HG03139 (cell line): ENCODE measurements around the gene TSEN15.

Experiments used
- ATAC-seq: cut with Tn5 transposase; IDR thresholded peaks from one replicate; pipeline ENCODE4 v1.9.1; 2021; ENCODE audit not compliant: unreplicated experiment

Gene TSEN15

GRCh38 chr1:184051485-184052193 lies at the start of gene TSEN15:
Gene TSEN15, plus strand, starts transcription at chr1:184051730. Its CDS starts 26 bp downstream, at chr1:184051756.
- ATAC-seq, result peak; percentile 98

DNA sequence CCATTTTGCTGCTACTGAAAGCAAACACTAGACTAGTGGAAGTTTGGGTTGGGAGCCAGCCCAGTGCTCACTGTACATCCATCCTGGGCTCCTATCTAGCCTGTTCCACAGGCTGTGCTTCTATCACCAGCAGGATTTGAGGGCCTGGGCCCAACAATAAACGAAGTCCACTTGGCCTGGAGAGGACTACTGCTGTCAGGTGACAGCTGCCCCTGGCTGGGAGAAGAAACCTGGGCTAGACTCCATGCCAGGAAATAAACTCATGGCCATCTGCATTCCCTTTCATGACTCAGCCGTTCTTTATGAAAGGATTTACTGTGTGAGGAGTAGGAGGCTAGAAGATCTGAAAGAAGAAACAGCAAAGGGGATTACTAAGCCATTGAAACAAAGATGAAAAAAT lies 49.5 kb upstream of the TSEN15 start:
- no peak for ATAC-seq

GRCh38 chr1:184004935-184005334 lies 46.6 kb upstream of the TSEN15 start:
- no peak for ATAC-seq

- no peak for ATAC-seq
These were observed 46.0 kb upstream of the TSEN15 start for GRCh38 chr1:184005506-184005905.

DNA sequence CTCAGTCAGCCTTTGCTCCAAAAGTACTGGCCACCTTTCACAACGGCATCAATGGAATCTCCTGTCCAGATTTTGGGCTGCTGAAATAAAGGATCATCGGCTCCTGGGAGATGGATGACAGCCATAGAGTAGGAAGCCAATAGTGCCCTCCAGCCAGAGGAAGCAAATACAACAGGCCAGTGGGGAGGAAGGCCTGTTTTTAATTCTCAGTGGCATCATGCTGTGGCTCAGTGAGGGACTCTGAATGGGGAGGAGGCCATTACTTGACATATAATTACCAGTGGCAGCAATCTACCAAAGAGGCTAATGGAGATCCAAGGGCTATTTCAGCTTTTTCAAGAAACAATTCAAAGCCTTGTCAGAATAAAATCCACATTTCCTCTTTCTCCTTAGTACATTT lies 40.7 kb upstream of the TSEN15 start:
- no peak for ATAC-seq

DNA sequence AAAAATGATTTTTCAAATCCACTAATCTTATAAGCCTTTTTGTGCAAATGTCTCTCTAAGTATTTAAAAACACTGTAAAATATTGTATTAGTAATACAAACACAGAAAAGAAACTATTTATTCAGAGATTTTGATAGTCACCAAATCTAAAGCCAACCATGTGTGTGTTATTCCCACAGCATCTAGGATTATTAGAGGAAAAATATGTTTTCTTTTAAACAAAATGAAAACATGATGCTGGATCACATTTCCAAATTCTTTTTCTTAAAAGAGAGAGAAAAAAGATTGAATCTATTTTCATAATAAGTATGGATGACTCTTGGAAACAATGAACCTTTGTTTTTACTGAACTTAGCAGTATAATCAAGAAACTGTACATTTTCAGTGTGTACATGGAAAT lies 39.3 kb upstream of the TSEN15 start:
- no peak for ATAC-seq

GRCh38 chr1:184014271-184014670 lies 37.3 kb upstream of the TSEN15 start:
- ATAC-seq, result no peak

GRCh38 chr1:184016169-184016568 lies 35.4 kb upstream of the TSEN15 start:
- no peak for ATAC-seq

DNA sequence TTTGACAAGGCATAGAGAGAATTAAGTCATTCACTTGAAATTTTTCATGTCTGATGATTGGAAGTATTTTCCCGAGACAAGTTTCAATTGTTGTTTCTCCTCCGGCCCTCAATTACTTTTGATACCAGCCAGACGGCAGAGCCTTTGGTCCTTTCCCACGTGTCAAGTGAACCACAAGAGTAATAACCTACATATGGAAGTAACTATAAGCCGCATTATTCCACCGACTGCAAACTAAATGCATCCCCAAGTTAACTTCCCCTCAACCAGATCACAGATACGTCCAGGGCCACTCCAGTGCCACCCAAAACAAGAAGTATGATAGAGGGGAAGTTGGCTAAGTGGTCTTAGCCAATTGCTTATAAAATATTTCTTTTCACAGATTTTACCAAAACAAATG lies 34.2 kb upstream of the TSEN15 start:
- ATAC-seq, result no peak

DNA sequence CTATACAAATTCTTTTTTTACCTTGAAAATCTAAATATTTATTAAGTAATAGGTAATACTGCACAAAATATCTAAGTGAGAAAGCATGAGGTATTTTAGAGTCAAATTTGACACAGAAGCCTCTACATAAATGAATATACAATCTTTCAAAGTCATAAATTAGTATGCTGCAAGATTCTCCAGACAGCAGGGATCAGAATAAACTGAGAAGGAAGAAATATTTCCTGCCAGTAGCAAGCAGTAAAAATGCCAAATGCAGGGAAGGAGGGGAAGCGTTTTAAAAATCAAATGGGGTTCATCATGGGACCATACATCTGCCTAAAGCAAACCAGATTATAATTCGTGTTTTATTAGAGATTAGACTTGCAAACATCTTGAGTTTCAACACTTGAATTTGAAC lies 32.9 kb upstream of the TSEN15 start:
- no peak for ATAC-seq

GRCh38 chr1:184019069-184019468 lies 32.5 kb upstream of the TSEN15 start:
- no peak for ATAC-seq

GRCh38 chr1:184019506-184019905 lies 32.0 kb upstream of the TSEN15 start:
- ATAC-seq, result no peak

GRCh38 chr1:184020328-184020727 lies 31.2 kb upstream of the TSEN15 start:
- no peak for ATAC-seq

- ATAC-seq, result no peak
These were observed 30.7 kb upstream of the TSEN15 start for GRCh38 chr1:184020855-184021254.

DNA sequence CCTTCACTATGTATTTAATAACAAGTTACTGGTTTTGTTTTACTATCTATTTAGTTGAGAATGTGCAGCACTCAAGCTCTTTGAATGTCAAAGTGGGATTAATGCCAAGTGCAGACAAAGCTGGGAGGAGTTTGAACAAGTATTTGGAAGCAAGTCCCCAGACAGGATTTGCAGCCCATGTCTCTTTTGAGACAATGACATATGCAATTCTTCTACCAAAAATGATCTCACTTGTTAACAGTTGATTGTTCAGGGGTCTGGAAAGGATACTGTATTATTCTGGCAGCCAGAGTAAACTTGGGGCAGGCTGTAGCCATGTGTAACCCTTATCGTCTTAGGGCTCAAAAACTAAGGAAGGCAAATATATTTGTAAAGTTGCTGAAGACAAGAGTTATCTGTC lies 29.8 kb upstream of the TSEN15 start:
- ATAC-seq, result no peak

DNA sequence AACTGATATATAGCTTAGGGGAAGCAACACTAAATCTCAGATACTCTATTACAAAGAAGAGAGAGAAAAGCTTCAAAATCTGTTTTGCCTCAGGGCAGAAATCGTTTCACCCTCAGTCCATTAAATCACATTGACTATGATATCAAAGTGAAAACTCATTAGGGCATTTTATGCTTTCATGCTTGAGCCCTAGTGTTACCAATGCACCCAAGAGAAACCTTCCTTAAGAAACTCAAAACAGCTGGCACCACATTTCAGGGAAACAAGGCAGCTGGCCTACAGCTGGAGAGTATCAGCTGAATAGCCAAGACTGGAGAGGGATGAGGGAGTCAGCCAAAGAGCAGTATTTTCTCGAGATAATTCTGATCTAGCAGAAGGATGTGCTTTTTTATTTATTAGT lies 28.9 kb upstream of the TSEN15 start:
- ATAC-seq, result no peak

DNA sequence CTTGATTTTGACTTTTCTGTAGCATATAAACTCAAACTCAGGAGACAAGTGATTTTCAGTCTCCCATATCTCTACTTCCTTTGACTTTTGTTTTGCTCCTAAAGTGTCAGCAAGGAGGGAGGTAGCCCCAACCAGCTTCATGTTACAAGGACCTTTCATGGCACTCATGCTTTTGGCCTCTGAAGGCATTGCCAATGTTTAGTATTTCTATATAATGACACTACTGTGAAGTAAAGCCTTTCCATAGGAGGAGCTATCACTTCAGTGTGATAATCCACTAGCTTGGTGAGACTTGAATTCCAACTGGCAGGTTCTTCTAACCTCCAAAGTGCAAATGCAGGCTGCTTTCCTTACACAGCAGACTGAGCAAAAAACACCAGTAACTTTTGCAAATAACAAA lies 28.4 kb upstream of the TSEN15 start:
- ATAC-seq, result no peak

DNA sequence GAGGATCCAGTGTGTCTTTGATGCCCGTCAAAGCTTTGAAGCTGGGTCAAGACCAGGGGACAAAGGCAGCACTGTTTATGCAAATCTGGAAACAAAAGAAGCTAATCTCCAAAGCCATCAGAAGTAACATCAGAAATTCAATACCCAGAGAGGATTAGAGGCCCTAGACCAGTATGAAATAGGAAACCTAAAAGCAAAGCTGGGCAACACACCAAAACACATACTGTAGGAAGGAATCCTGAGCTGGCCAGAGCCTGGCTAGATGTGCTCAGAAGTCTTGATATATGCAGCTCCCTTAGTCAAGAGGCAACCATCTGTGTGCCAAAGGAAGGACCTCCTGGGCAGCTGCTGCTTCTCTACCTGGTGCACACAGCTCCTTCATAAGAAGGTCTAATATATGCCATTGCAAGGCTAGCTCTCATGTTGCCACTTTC lies 26.3 kb upstream of the TSEN15 start:
- no peak for ATAC-seq

GRCh38 chr1:184027826-184028695 lies 23.5 kb upstream of the TSEN15 start:
- no peak for ATAC-seq

GRCh38 chr1:184028854-184029623 lies 22.5 kb upstream of the TSEN15 start:
- ATAC-seq, result no peak

DNA sequence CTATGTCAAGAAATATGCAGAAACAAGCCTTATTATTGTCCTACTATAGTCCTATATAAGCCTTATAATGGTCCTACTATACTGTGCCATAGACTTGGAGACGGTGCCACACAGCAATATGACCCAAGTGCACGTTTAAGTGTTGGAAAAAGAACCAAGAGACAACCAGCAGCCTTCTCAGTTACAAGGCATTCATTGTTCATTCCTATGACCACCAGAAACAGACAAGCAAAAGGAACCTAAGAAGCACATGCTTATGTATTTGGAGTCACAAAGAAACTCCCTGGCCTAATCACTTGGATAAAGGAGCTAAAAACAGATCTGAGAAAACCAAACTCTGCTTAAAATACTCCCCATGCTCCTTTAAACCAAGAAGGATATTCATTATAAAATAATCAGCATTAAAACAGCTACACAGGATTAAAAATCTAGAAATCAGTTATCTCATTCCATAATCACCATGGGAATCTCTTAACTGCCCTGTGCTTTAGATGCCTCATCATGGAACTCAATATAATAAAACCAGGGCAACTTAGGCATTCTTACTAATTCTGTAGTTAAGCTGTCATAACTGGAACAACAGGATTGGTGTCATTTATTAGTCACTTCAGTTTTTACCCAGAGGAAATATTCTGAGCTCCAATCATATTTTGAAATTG lies 21.0 kb upstream of the TSEN15 start:
- ATAC-seq, result no peak
